Liver (tissue), 9 donors: ENCODE results near the gene ERICH6. TPM values are rescaled to one million over a fixed set of nuclear protein-coding genes. Genes with fewer than 3 reads are reported as not detected.

Experiments used
- DNase-seq: peaks from one replicate; pipeline ENCODE4 v3.0.0-alpha.2; 2017; ENCODE audit warnings: low spot score
- H3K27ac ChIP-seq, 2 donors: one replicate each; pipeline ENCODE4 v1.7.0; 2013; ENCODE audit warnings: inconsistent platforms in 2 of 2, low read length in 2 of 2, control low read depth in 1 of 2, low read depth in 1 of 2, mild to moderate bottlenecking in 1 of 2
- H3K27me3 ChIP-seq, 4 donors: one replicate each; pipeline versions ENCODE4 v1.6.1 to v1.7.0; 2013; ENCODE audit warnings: low read length in 3 of 4, inconsistent platforms in 1 of 4, mild to moderate bottlenecking in 1 of 4, moderate library complexity in 1 of 4; ENCODE audit not compliant: control insufficient read depth in 4 of 4, insufficient read depth in 4 of 4
- H3K36me3 ChIP-seq, 4 donors: one replicate each; pipeline versions ENCODE4 v1.6.1 to v1.7.0; 2013; ENCODE audit warnings: low read length in 3 of 4, mild to moderate bottlenecking in 3 of 4, low read depth in 1 of 4, moderate library complexity in 1 of 4; ENCODE audit not compliant: control insufficient read depth in 4 of 4, insufficient read depth in 3 of 4
- H3K4me1 ChIP-seq, 4 donors: one replicate each; pipeline versions ENCODE4 v1.6.1 to v1.7.0; 2013; ENCODE audit warnings: low read length in 3 of 4, mild to moderate bottlenecking in 3 of 4, moderate library complexity in 1 of 4; ENCODE audit not compliant: control insufficient read depth in 4 of 4, insufficient read depth in 4 of 4
- H3K4me3 ChIP-seq, 3 donors: one replicate each; pipeline versions ENCODE4 v1.6.1 to v1.7.0; 2013; ENCODE audit warnings: low read length in 3 of 3, control low read depth in 1 of 3, low read depth in 1 of 3, mild to moderate bottlenecking in 1 of 3
- H3K9ac ChIP-seq, 2 donors: one replicate each; pipeline ENCODE4 v1.7.0; 2013; ENCODE audit warnings: low read length in 2 of 2, mild to moderate bottlenecking in 2 of 2, moderate library complexity in 2 of 2, control low read depth in 1 of 2, low read depth in 1 of 2
- H3K9me3 ChIP-seq, 4 donors: one replicate each; pipeline versions ENCODE4 v1.6.1 to v1.7.0; 2013; ENCODE audit warnings: low read length in 3 of 4; ENCODE audit not compliant: control insufficient read depth in 4 of 4
- ATF3 ChIP-seq: IDR thresholded peaks from 2 replicates; pipeline ENCODE4 v1.6.1; 2016; ENCODE audit warnings: antibody characterized with exemption
- CTCF ChIP-seq: fragments of 150-350 bp; IDR thresholded peaks from 2 replicates; pipeline ENCODE4 v1.5.1; 2017; ENCODE audit warnings: improper control_type of control experiment, low read depth, low read length; ENCODE audit not compliant: missing input control
- EGR1 ChIP-seq, 2 donors: IDR thresholded peaks; 2 replicates each; pipeline ENCODE4 v1.6.1; 2016 to 2018; ENCODE audit warnings: antibody characterized with exemption in 2 of 2, low read depth in 2 of 2
- FOXA1 ChIP-seq: IDR thresholded peaks from 2 replicates; pipeline ENCODE4 v1.6.1; 2016; ENCODE audit warnings: antibody characterized with exemption
- FOXA2 ChIP-seq: IDR thresholded peaks from 2 replicates; pipeline ENCODE4 v1.6.1; 2016; ENCODE audit warnings: antibody characterized with exemption
- GABPA ChIP-seq, 2 donors: IDR thresholded peaks in 1 of 2; conservative IDR thresholded peaks in 1 of 2; 2 replicates each; pipeline ENCODE4 v1.6.1; 2016; ENCODE audit warnings: antibody characterized with exemption in 2 of 2, mild to moderate bottlenecking in 1 of 2, moderate library complexity in 1 of 2
- HNF4A ChIP-seq, 2 donors: conservative IDR thresholded peaks; 2 replicates each; pipeline ENCODE4 v1.6.1; 2016; ENCODE audit warnings: antibody characterized with exemption in 2 of 2, mild to moderate bottlenecking in 2 of 2
- HNF4G ChIP-seq: IDR thresholded peaks from 2 replicates; pipeline ENCODE4 v1.6.1; 2016; ENCODE audit warnings: antibody characterized with exemption
- JUND ChIP-seq, 2 donors: IDR thresholded peaks; 2 replicates each; pipeline ENCODE4 v1.6.1; 2016; ENCODE audit warnings: antibody characterized with exemption in 2 of 2
- MAX ChIP-seq: IDR thresholded peaks from 2 replicates; pipeline ENCODE4 v1.6.1; 2016; ENCODE audit warnings: antibody characterized with exemption
- NR2F2 ChIP-seq: IDR thresholded peaks from 2 replicates; pipeline ENCODE4 v1.6.1; 2016; ENCODE audit warnings: antibody characterized with exemption
- RAD21 ChIP-seq, 2 donors: IDR thresholded peaks; 2 replicates each; pipeline ENCODE4 v1.6.1; 2016; ENCODE audit warnings: antibody characterized with exemption in 2 of 2, mild to moderate bottlenecking in 2 of 2
- REST ChIP-seq: IDR thresholded peaks from 2 replicates; pipeline ENCODE4 v1.6.1; 2016; ENCODE audit warnings: antibody characterized with exemption, mild to moderate bottlenecking
- RXRA ChIP-seq, 2 donors: IDR thresholded peaks; 2 replicates each; pipeline ENCODE4 v1.6.1; 2017 to 2018; ENCODE audit warnings: antibody characterized with exemption in 2 of 2, mild to moderate bottlenecking in 1 of 2
- SP1 ChIP-seq: IDR thresholded peaks from 2 replicates; pipeline ENCODE4 v1.6.1; 2018; ENCODE audit warnings: antibody characterized with exemption, mild to moderate bottlenecking
- TAF1 ChIP-seq: conservative IDR thresholded peaks from 2 replicates; pipeline ENCODE4 v1.6.1; 2016; ENCODE audit warnings: antibody characterized with exemption, mild to moderate bottlenecking
- YY1 ChIP-seq: IDR thresholded peaks from 2 replicates; pipeline ENCODE4 v1.6.1; 2016; ENCODE audit warnings: antibody characterized with exemption, mild to moderate bottlenecking
- WGBS: extraction: QIAGEN DNeasy Blood & Tissue Kit; methylation state at CpG from one replicate; pipeline ENCODE4 v1.1.7; 2013; 5-methylcytosine and 5-hydroxymethylcytosine counted together
- polyA plus RNA-seq, 2 donors: library from polyadenylated mRNA; stranded (reverse) in 1 of 2; unstranded in 1 of 2; fragments of 200-250 nt in 1 of 2; fragments of >200 nt in 1 of 2; fragmentation: Nextera tagmentation in 1 of 2; extraction: Ambion mirVana in 1 of 2; gene quantifications; one replicate each; pipeline versions ENCODE4 v1.2.1 to v1.2.3, GENCODE V29; 2013 to 2015
- total RNA-seq, 2 donors: library from RNA; depleted of rRNA; stranded (reverse); fragments of >200 nt; gene quantifications; one replicate each; pipeline ENCODE4 v1.2.3, GENCODE V29; 2014
- TF ChIP-seq, protein P1 (sequence below): IDR thresholded peaks from 2 replicates; pipeline ENCODE4 v1.6.1; 2016; ENCODE audit warnings: antibody characterized with exemption
- donor health status: healthy.
- donor health status: healthy.
- donor health status: healthy.
- donor health status: healthy.
- donor health status: healthy.

The ERICH6 gene
- total and polyA plus RNA-seq, 4 donors = under 0.01 TPM; not detected in 3

- no peak overlapping the region for H3K4me3 ChIP-seq
- no peaks in the 10 kb centered on the region for H3K9me3 ChIP-seq
- TF ChIP-seq CTCF (peak; percentile 82), RAD21 (IDR thresholded peaks at IDR 0.05) (peak; percentile 99), GABPA (IDR thresholded peaks at IDR 0.05 in 1 of 2, conservative IDR thresholded peaks at IDR 0.05 in 1 of 2) (no peak)
- peaks cover 0 to 7% (median 3%) of the 10 kb centered on the region in 4 donors for H3K4me1 ChIP-seq
- H3K9ac ChIP-seq = no peak overlapping the region
- no peak for DNase-seq
- no peak overlapping the region for H3K27ac ChIP-seq
- WGBS = 24% methylated on average over 13 of the region's 13 CpGs
- H3K27me3 ChIP-seq = no peaks in the 10 kb centered on the region
- no peaks in the 10 kb centered on the region for H3K36me3 ChIP-seq
Measured at GRCh38 chr3:150721285-150722130, 17.8 kb upstream of the ERICH6 start.

- H3K36me3 ChIP-seq = no peaks in the 10 kb centered on the region
- no peak for DNase-seq
- no peaks in the 10 kb centered on the region for H3K9me3 ChIP-seq
- no peak overlapping the region for H3K4me3 ChIP-seq
- H3K27me3 ChIP-seq = no peaks in the 10 kb centered on the region
- 78% methylated on average over 3 of the region's 3 CpGs for WGBS
- peaks cover 0 to 7% (median 3%) of the 10 kb centered on the region in 4 donors for H3K4me1 ChIP-seq
- TF ChIP-seq MAX (no peak), YY1 (no peak), FOXA2 (no peak), SP1 (no peak), NR2F2 (no peak), FOXA1 (no peak), GABPA (IDR thresholded peaks at IDR 0.05 in 1 of 2, conservative IDR thresholded peaks at IDR 0.05 in 1 of 2) (no peak), ATF3 (no peak), HNF4A (conservative IDR thresholded peaks at IDR 0.05) (no peak), HNF4G (no peak), REST (no peak), RXRA (IDR thresholded peaks at IDR 0.05) (no peak), RAD21 (IDR thresholded peaks at IDR 0.05) (no peak), JUND (IDR thresholded peaks at IDR 0.05) (no peak), CTCF (no peak), EGR1 (IDR thresholded peaks at IDR 0.05; ENCODE audit: low read depth in 2 of 2) (no peak), TAF1 (no peak)
- TF ChIP-seq, protein P1, sequence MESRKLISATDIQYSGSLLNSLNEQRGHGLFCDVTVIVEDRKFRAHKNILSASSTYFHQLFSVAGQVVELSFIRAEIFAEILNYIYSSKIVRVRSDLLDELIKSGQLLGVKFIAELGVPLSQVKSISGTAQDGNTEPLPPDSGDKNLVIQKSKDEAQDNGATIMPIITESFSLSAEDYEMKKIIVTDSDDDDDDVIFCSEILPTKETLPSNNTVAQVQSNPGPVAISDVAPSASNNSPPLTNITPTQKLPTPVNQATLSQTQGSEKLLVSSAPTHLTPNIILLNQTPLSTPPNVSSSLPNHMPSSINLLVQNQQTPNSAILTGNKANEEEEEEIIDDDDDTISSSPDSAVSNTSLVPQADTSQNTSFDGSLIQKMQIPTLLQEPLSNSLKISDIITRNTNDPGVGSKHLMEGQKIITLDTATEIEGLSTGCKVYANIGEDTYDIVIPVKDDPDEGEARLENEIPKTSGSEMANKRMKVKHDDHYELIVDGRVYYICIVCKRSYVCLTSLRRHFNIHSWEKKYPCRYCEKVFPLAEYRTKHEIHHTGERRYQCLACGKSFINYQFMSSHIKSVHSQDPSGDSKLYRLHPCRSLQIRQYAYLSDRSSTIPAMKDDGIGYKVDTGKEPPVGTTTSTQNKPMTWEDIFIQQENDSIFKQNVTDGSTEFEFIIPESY = no peak
- no peak overlapping the region for H3K27ac ChIP-seq
- H3K9ac ChIP-seq = no peak overlapping the region
Measured at GRCh38 chr3:150720444-150720843, 16.7 kb upstream of the ERICH6 start.
